Measurements from ENCODE around the gene ITPKB.

GRCh38 chr1:226634611-226635246, 104.4 kb downstream of the ITPKB start:
- TF ChIP-seq, protein P1, sequence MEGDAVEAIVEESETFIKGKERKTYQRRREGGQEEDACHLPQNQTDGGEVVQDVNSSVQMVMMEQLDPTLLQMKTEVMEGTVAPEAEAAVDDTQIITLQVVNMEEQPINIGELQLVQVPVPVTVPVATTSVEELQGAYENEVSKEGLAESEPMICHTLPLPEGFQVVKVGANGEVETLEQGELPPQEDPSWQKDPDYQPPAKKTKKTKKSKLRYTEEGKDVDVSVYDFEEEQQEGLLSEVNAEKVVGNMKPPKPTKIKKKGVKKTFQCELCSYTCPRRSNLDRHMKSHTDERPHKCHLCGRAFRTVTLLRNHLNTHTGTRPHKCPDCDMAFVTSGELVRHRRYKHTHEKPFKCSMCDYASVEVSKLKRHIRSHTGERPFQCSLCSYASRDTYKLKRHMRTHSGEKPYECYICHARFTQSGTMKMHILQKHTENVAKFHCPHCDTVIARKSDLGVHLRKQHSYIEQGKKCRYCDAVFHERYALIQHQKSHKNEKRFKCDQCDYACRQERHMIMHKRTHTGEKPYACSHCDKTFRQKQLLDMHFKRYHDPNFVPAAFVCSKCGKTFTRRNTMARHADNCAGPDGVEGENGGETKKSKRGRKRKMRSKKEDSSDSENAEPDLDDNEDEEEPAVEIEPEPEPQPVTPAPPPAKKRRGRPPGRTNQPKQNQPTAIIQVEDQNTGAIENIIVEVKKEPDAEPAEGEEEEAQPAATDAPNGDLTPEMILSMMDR (IDR thresholded peaks at IDR 0.05), result no peak
- no peak for TF ChIP-seq POLR2A (IDR thresholded peaks at IDR 0.05)

Measured in heart left ventricle (tissue), 13 donors.